GM18507 (cell line): Measurements from ENCODE around the gene PCDHGC4.

Source experiments
- DNase-seq: peaks from one replicate; pipeline ENCODE4 v3.0.0; 2011; ENCODE audit warnings: low read depth; ENCODE audit not compliant: insufficient read length; ENCODE audit errors: extremely low spot score
- FAIRE-seq: peaks from 2 replicates; lab custom pipeline; 2011; peaks lifted over from hg19 to GRCh38; lab: Jason Lieb, UNC

PCDHGC4 gene

DNA sequence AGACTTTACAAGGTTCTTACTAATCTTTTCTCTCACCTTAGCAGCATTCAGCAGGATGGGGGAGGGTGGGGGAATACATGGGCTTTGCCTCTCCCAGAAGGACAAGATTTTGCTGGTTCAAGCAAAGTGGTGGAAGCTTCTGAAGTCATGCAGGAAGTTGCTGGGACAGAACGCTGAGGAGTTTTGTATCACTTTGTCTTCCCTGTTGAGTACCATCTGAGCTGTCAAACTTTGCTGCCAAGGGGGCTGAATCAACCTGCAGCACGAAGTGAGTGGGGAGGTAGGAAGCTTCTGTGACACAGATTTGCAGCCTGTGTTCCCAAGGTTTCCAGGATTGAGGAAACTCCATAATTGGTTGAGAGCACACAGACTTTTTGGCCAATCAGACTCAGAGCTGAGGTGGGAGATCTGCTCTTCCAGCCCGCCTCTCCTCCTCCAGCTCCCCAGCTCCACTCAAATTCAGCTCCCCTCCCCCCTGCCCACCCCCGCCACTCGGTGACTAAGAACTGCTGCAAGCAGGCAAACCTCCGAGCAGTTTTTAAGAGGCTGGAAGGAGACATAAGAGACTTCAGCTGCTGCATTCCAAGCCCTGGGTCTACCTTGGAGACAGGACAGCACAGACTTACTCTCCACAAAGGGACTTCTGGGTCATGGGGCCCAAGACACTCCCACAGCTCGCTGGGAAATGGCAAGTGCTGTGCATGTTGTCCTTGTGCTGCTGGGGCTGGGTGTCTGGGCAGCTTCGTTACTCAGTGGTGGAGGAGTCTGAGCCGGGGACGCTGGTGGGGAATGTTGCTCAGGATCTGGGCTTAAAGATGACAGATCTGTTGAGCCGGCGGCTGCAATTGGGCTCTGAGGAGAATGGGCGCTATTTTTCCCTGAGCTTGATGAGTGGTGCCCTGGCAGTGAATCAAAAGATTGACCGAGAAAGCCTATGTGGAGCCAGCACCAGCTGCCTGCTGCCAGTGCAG lies 4.0 kb downstream of the PCDHGC4 start, which contains the start of gene PCDHGC5:
PCDHGC5 (plus strand) TSS at position 491 of the 971 bp plus-strand sequence; CDS start at position 651, 160 bp downstream.
- DNase-seq (no peak), FAIRE-seq (no peak)

- DNase-seq (no peak), FAIRE-seq (no peak)
These were observed 5.0 kb downstream of the PCDHGC4 start for GRCh38 chr5:141489841-141490240.

- DNase-seq (no peak), FAIRE-seq (no peak)
These were observed 5.4 kb downstream of the PCDHGC4 start for GRCh38 chr5:141490271-141490670.

GRCh38 chr5:141490771-141491170 lies 5.9 kb downstream of the PCDHGC4 start:
- FAIRE-seq: no peak
- no peak for DNase-seq

DNA sequence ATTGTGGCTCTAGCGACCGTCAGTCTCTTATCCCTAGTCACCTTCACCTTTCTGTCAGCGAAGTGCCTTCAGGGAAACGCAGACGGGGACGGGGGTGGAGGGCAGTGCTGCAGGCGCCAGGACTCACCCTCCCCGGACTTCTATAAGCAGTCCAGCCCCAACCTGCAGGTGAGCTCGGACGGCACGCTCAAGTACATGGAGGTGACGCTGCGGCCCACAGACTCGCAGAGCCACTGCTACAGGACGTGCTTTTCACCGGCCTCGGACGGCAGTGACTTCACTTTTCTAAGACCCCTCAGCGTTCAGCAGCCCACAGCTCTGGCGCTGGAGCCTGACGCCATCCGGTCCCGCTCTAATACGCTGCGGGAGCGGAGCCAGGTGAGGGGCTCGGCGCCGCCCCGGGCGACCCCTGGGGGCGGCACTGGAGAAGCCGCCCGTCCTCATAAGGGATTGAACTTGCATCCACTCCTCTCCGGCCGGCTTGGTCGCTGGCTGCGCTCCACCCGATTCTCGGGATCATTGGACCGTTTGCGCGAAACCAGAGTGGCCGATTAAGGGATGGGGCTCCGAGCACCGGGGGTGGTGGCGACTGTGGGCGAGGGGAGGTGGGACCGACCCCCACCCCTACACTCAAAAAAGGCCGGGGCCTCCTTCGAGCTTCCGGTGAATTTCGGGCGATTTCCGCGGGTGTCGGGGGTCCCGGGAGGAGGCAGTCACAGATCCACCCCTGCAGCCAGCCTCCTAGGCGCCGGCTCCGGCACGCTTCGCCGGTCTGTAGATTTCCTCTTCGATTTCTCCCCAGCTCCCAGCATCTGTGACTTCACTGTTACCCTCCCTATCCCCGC lies 6.7 kb downstream of the PCDHGC4 start:
- no peak for DNase-seq
- FAIRE-seq: no peak

- FAIRE-seq (no peak), DNase-seq (no peak)
These were observed 7.5 kb downstream of the PCDHGC4 start for GRCh38 chr5:141492168-141492885.

- FAIRE-seq: no peak
These were observed 8.9 kb downstream of the PCDHGC4 start for GRCh38 chr5:141493500-141494422.

GRCh38 chr5:141494761-141495452 lies 10.1 kb downstream of the PCDHGC4 start:
- FAIRE-seq: no peak
- no peak for DNase-seq

More at GRCh38 chr5:141493500-141494422, 8.9 kb downstream of the PCDHGC4 start:
- DNase-seq: no peak

DNA sequence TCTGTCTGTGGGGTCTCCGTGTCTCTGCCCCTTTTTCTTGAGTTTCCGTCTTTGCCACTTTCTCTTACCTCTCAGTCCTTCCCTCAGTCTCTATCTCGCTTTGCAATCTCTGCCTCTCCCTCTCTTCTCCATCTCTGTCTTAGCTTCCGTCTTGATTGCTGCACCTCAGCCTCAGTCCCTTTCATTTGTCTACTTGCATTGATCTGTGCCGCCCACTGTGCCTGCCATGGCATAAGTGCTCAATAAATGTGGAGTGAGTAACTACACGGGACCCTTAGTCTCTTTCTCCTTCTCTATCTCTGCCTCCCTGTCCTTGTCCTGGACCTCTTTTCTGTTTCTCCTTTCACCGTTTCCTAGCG lies 10.6 kb downstream of the PCDHGC4 start:
- no peak for DNase-seq
- no peak for FAIRE-seq

- FAIRE-seq (no peak), DNase-seq (no peak)
These were observed 11.2 kb downstream of the PCDHGC4 start for GRCh38 chr5:141496038-141496437.

DNA sequence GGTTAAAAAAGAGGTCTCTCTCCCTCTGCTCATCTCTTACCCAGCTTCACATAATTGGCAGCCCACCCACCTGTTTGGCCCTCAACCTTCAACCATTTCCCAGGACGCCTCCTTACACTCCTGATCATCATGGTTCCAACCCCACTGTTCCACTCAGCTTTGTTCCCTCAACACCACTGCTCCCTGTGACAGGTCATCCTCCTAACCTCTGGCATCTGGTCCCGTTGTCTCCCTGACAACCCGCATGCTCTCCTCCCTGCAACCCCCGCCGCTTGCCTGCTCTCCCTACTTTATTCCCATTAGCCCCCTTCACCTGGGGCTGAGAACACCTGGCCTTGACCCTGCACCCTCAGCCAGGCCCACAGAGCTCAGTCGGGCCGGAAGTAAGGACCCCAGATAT lies 16.9 kb downstream of the PCDHGC4 start:
- FAIRE-seq: no peak
- no peak for DNase-seq

GRCh38 chr5:141503681-141504080 lies 18.9 kb downstream of the PCDHGC4 start:
- FAIRE-seq: no peak
- no peak for DNase-seq

DNA sequence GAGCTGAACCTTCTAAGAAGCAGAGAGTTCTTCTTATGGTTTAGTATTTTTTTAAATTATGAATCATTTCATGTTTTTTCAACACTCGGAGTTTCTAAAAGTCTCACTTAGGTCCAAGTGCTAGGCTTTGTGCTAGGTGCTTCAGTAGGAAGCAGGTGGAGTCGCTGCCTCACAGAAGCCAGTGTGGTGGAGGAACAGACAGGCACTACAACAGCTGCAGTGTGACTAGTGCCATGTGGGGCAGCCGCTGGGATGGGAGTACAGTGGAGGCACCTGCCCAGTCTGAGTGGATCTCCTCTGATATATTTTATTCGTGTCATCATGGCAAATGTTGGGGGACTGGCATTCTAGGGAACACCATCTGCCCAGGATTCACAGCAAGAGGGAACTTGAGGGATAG lies 19.4 kb downstream of the PCDHGC4 start:
- DNase-seq (no peak), FAIRE-seq (no peak)

DNA sequence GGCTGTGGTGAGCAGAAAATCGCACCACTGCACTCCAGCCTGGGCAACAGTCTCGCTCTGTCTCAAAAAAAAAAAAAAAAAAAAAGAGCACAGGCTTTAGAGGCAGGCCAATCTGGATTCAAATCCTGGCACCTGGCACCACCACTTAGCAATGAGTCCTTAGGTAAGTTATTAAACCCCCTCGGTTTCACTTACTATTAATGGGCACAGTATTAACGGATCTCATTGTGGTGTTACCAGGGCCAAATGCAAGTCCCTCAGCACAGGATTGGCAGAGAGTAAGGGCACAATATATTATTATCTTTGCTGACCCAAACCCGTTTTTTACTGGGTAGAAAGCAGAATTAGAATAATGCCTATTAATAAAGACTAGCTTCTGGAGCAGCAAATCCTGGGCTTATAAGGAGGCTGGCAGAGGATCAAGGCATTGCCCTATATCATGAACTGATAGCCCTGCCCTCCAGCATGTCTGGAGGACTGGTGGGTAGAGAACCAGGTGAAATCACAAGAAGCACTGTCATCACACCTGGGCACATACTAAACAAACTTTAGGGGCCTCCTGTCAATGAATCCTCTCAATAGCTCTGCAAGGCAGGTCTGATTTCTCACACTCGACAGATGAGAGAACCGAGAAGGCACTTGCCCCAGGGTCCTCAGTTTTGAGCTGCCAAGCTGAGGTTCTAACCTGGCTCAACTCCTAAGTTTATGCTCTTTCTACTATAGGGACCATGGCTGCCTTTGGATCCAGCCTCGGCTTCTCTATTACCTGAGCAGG lies 21.7 kb downstream of the PCDHGC4 start:
- FAIRE-seq: no peak
- no peak for DNase-seq

DNA sequence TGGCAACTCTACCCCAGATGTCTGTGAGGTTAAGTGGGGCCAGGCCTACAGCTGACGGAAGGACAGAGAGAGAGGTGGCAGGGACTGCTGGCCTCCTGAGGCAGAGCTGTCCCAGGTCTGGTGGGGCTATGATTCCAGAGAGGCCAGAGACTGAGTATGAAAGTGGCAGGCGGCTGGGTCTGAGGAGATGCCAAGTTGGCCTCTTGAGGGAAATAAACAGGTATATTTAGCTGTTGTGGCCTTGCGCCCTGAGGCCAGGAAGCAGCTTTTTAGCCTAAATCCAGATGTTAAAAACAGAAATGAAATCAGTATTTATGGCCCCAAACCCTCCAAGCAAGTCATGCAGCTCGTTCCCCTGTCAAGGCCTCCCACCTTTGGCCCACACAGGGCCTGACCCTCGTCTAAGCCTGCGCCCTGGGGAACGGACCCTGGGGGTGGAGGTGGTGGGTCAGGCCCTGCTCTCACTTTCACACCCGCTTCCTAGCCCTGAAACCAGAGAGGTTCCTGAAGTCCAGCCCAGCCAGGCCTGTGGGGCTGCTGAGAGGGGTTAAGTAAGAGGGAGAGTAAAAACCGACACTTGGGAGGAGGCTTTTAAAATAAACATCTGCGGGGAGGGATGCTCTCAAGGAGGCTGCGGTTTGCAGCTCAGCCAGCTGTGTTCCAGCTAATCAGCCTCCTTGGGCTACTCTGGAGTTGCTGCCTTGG lies 22.7 kb downstream of the PCDHGC4 start:
- FAIRE-seq: peak; percentile 83
- no peak for DNase-seq

DNA sequence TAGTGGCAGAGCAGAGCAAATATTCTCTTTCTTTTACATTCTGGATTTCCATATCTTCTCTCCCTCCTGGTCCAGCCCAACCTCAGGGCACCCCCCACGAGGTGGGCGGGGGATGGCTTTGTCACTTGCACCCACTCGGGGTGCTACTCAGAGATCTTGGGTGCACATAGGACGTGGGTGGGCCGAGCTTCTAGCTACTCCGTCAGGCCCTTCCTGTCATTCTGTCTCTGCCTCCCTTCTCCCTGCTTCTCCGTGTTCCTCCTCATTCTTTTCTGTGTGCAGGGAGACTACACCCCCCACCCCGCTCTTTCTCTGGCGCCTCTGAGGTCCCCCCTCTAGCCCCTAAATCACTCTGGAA lies 23.6 kb downstream of the PCDHGC4 start:
- FAIRE-seq: peak; percentile 56

More for the DNA sequence above, 23.6 kb downstream of the PCDHGC4 start:
- no peak for DNase-seq
